Measurements from ENCODE around the gene ZMAT3.
"Not testable (repeated sequence)": the region's sequence is repeated elsewhere in the genome, so short reads cannot be mapped to it uniquely, and the experiment has no call there.

The ZMAT3 gene

DNA sequence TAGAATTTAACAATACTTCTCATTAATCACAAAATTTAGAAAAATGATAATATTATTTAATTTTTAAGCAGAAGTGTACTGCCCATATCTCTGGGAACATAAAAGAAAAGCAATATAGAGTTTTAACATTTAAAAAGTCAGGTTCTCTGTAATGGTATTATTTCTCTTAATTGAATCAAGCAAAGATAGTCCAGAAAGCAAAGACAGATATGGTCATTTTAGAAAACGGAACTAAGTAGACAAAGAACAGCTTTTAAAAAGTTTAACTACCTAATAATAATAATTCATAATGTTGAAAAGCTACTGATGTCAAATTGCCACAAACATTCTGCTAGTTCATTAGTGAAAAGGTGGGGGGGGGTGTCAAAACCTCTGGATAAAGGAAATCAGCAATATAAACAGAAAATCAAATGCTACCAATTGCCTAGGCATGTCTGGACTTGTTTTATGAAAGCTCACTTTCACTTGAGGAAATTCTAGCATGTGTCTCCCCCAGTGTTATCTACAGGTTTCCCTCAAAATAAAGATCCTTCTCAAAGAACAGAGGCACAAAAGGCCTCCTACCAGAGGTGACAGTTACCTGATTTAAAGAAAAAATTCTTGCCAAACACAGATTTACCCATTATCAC, 1.7 kb downstream of the ZMAT3 start:
- no peak for TF ChIP-seq CTCF (IDR thresholded peaks at IDR 0.05; ENCODE audit: low read depth, low read length, missing control alignments)
- peak overlapping the region; percentile 96 for H3K4me3 ChIP-seq (replicated peaks; ENCODE audit: low read depth, low read length)
- no peak for DNase-seq (ENCODE audit: extremely low read depth, low read depth)

- TF ChIP-seq CTCF (IDR thresholded peaks at IDR 0.05; ENCODE audit: low read depth, low read length, missing control alignments): peak; percentile 48
- DNase-seq (ENCODE audit: extremely low read depth, low read depth): no peak
- H3K4me3 ChIP-seq (replicated peaks; ENCODE audit: low read depth, low read length): peak overlapping the region; percentile 96
Measured at GRCh38 chr3:179068779-179069530, 2.7 kb downstream of the ZMAT3 start.

DNA sequence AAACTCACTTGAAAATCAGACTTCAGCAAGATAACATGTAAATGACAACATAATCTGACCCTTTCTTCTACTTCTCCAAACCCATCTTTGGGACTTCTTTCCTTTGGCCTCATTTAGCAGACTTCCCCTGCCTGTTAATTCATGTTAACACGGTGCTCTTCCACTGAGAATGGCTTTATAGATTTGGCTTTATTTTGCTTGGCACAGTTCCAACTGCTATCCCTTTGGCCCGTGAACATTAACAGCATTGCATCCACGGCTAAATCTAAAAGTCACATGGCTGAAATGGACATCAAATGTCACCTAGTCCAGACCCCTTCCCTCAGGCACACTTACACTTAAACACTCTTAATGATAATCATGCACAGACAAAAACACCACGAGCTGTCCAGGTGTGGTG, 3.8 kb downstream of the ZMAT3 start:
- TF ChIP-seq CTCF (IDR thresholded peaks at IDR 0.05; ENCODE audit: low read depth, low read length, missing control alignments): no peak
- DNase-seq (ENCODE audit: extremely low read depth, low read depth): no peak
- no peak overlapping the region for H3K4me3 ChIP-seq (replicated peaks; ENCODE audit: low read depth, low read length)

DNA sequence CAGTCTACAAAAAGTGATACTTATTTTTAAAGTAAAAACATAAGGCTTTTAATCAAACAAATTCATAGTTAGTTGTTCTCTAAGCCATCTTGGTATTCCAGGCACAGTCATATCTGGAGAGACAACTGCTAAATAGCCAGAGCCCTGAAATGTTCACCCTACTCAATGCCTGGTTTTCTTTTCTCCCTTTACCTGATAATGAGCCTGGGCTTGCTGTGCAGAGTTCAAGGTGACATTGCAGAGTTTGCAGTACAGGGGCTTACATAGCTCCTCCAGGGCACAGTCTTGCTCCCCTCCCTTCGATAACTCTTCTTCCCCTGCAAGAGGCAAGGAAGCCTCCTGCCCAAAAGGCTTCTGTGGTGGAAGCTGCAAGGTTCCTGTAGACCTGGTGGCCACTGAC, 4.3 kb downstream of the ZMAT3 start:
- no peak for DNase-seq (ENCODE audit: extremely low read depth, low read depth)
- TF ChIP-seq CTCF (IDR thresholded peaks at IDR 0.05; ENCODE audit: low read depth, low read length, missing control alignments): no peak

DNA sequence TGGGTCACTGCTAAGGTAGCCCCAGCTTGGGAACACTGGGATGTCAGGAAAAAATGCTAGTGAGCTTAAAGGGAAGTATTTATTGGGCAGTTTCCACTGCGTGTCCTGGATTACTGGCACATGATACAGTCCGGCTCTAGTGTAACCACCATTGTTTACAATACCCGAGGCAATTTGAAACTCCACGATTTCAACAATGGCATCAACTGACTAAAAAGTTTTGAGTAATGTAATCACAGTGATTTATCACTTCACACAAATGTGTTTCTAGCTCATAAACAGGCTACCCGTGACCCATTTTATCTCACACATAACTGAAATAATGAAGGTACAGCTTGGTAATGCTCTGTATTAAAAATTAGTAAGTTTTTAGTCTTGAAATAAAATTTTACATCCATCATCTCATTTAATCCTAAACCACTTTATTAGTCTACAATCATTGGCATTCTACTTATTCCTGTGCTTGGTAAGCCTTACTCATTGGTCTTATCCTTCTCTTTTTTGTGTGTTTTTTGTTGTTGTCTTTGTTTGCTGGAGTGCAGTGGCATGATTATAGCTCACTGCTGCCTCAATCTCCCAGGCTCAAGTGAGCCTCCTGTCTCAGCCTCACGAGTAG, 7.6 kb downstream of the ZMAT3 start:
- TF ChIP-seq CTCF (IDR thresholded peaks at IDR 0.05; ENCODE audit: low read depth, low read length, missing control alignments): no peak
- no peak for DNase-seq (ENCODE audit: extremely low read depth, low read depth)
- no peak overlapping the region for H3K4me3 ChIP-seq (replicated peaks; ENCODE audit: low read depth, low read length)

More for the DNA sequence above, 4.3 kb downstream of the ZMAT3 start:
- no peak overlapping the region for H3K4me3 ChIP-seq (replicated peaks; ENCODE audit: low read depth, low read length)

DNA sequence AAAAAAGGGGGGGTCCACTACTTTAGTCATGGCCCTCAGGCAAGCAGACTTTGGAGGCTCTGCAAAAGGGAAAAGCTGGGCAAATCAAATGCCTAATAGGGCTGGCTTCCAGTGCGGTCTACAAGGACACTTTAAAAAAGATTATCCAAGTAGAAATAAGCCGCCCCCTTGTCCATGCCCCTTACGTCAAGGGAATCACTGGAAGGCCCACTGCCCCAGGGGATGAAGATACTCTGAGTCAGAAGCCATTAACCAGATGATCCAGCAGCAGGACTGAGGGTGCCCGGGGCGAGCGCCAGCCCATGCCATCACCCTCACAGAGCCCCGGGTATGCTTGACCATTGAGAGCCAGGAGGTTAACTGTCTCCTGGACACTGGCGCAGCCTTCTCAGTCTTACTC, 15.3 kb downstream of the ZMAT3 start:
- no peak for TF ChIP-seq CTCF (IDR thresholded peaks at IDR 0.05; ENCODE audit: low read depth, low read length, missing control alignments)
- H3K4me3 ChIP-seq (replicated peaks; ENCODE audit: low read depth, low read length): no peak overlapping the region
- no peak for DNase-seq (ENCODE audit: extremely low read depth, low read depth)

GRCh38 chr3:179054565-179054964, 17.0 kb downstream of the ZMAT3 start:
- DNase-seq (ENCODE audit: extremely low read depth, low read depth): not testable (repeated sequence)

More at GRCh38 chr3:179054565-179054964, 17.0 kb downstream of the ZMAT3 start:
- H3K4me3 ChIP-seq (replicated peaks; ENCODE audit: low read depth, low read length): not testable (repeated sequence)

Measured in HFF-Myc (cell line).